ENCODE results near the gene SOX1.

SOX1 gene

DNA sequence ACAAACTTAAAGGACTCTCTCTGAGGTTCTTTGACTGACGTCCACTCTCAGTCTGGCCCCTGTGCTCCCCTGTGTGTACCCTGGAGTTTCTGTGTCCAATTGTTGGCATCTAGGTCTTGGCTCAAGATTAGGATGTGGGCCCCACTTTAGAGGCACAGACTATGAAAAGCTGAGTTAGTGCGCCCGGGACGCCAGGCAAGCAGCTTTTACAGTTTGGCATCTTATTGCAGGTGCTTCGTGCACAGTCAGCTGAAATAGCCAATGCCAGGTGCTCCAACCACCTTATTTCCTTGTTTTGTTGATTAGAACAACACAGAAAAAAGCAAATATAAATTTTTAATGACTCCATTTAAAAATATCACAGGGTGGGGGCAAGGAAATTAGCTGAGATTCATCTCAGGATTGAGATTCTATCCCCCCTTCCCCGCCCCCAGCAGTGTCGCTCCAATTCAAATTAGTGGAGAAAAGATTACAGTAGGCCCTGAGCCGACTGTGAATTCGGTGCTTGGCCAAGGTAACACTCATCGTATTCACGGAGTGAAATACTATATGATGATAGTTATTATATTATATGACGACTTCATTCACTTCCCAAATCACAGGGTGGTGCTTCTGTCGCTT lies 4.3 kb downstream of the SOX1 start:
- DNase-seq (ENCODE audit: extremely low read depth, low read depth), result no peak
- TF ChIP-seq, protein P1, sequence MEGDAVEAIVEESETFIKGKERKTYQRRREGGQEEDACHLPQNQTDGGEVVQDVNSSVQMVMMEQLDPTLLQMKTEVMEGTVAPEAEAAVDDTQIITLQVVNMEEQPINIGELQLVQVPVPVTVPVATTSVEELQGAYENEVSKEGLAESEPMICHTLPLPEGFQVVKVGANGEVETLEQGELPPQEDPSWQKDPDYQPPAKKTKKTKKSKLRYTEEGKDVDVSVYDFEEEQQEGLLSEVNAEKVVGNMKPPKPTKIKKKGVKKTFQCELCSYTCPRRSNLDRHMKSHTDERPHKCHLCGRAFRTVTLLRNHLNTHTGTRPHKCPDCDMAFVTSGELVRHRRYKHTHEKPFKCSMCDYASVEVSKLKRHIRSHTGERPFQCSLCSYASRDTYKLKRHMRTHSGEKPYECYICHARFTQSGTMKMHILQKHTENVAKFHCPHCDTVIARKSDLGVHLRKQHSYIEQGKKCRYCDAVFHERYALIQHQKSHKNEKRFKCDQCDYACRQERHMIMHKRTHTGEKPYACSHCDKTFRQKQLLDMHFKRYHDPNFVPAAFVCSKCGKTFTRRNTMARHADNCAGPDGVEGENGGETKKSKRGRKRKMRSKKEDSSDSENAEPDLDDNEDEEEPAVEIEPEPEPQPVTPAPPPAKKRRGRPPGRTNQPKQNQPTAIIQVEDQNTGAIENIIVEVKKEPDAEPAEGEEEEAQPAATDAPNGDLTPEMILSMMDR (IDR thresholded peaks at IDR 0.05; ENCODE audit: low read depth, low read length, missing control alignments), result no peak
- no peak overlapping the region for H3K4me3 ChIP-seq (replicated peaks; ENCODE audit: low read depth, low read length)

DNA sequence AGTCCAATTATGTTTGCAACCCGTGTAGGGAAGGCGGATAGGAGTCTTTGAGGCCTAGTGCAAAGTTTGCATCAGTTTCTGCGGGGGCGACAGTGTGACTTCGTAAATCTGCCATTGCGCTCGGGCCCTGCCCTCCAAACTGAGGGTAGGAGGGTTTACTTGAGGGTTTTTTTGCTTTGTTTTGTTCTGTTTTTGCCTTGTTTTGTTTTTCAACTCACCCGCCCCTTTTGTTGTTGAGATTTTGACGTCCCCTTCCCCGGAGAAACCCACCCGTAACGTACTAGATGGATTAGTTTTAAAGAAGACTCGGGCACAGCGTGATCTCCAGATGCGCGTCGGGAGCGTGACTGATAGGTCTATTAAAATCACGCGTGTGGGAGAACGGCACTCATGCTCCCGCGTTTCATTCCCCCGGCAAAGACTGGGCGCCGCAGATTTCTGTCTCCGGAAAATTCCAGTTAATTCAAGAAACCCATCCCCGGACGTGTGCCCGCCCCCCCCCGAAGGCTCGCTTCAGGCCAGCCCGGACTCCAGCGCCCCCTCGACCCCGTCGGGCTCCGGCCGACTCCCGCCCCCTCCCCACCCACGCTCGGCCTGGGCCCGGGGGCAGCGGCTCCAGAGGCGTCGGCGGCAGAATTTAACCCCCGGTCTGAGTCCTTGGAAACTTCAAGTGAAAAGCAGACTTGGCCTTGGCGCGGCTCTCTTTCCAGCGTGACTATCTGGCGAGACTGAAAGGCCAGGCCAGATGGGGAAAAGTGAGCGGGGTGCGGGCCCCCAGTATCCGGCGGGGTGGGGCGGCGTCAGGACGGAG lies 5.0 kb downstream of the SOX1 start:
- TF ChIP-seq, protein P1 (IDR thresholded peaks at IDR 0.05; ENCODE audit: low read depth, low read length, missing control alignments), result no peak
- no peak for DNase-seq (ENCODE audit: extremely low read depth, low read depth)
- H3K4me3 ChIP-seq (replicated peaks; ENCODE audit: low read depth, low read length), result no peak overlapping the region

DNA sequence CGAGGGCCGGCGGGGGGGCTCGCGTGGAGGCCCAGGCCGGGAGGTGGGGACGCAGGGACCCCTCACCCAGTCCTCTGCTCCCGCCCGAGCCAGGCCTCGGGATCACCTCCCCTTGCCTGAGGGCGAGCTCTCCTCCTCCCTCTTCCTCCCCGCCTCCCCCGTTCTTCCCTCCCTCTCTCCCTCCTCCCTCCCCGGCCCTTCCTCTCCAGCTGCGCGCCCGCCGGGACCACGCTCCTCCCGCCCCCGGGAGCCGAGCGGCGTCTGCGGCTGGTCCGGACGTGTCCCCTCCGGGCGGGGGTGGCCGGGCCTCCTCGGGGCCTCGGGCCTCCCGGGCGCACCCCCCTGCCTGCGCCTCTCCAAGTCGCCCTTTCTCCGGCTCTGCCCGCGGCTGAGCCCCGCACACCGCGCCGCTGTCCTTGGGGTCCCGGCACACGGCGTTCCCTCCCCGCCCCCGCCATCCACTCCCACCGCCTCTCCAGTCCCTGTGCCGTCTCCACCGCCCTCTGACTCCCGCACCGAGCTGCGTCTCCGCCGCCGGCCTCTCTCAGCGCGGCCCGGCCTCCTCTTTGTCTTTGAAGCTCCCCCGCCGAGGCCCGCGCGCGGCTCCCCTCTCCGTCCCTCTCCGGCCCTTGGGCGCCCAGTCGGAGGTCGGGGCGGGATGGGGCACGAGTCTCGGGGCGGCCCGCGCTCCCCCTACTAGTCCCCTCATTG lies 5.7 kb downstream of the SOX1 start:
- H3K4me3 ChIP-seq (replicated peaks; ENCODE audit: low read depth, low read length), result no peak overlapping the region
- TF ChIP-seq, protein P1 (IDR thresholded peaks at IDR 0.05; ENCODE audit: low read depth, low read length, missing control alignments), result no peak
- no peak for DNase-seq (ENCODE audit: extremely low read depth, low read depth)

DNA sequence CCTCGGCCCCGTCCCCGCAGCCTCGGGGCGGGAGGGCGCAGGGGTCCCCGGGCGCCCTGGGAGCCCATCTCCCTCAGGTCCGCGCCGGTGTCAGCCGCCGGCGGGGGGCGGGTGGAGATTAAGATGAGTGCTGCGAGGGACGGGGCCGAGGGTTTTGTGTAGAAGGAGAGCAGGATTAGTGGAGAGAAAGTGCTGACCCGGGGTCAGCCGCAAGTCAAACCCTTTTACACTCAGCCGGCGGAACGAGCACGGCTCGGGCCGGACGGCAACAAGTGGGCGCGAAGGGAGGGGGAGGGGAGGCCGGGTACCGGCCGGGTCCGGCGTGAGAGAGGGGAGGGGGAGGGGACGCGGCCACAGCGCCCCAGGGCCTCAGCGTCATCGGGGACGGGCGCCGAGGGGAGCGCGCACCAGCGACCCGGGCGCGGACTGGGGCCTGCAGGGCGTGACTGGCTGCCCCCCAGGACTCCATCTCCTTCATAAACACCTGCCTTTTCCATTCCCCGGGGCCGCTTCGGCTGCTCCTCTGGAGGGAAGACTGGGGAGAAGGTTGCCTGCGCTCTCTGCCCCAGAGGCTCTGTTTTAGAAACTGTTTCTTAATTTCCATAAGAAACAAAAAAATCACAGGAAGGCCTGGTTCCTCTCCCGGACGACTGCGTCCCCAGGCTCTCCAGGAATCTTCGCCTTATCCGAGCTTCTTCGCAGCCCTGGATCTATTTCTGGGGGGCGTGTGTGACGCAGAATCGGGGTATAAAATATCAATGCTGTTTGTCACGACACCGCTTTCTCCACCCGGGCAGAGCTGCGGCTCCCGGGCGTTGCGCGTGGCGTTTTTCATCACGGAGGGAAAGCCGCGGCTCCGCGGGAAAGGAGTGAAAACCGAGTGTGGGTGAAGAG lies 6.5 kb downstream of the SOX1 start:
- TF ChIP-seq, protein P1 (IDR thresholded peaks at IDR 0.05; ENCODE audit: low read depth, low read length, missing control alignments), result no peak
- no peak overlapping the region for H3K4me3 ChIP-seq (replicated peaks; ENCODE audit: low read depth, low read length)
- no peak for DNase-seq (ENCODE audit: extremely low read depth, low read depth)

DNA sequence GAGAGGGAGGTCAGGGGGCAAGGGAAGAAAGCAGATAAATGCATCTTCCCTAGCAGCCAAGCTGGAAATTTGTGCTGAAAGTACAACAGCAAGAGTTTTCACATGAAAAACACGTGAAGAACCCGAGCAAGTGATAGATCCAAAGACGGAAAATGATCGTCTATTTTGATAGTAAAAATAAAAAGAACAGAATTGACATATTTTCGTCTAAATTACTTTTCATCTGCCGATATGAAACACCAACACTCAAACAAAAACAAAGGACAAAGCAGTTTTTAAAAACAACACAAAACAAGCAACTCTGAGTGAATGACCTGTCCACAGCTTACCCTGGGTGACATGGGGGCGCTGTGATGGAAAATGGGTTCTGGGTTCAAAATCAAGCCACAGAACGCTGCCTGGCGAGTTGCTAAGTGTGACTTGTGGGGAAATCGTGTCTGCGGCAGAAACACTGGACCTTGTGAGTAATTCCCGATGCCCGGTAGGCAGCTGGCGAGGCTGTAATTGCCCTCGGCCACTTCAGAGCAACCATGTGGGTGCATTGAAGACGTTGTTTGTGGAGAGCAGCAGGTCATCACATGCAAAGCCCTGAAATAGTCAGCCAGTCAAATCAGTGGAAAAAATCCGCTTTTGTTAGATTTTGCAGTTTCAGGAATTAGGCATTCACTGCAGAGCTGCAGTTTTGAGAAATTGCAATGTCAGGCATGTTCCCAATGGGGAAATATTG lies 7.4 kb downstream of the SOX1 start:
- DNase-seq (ENCODE audit: extremely low read depth, low read depth), result no peak
- no peak overlapping the region for H3K4me3 ChIP-seq (replicated peaks; ENCODE audit: low read depth, low read length)
- TF ChIP-seq, protein P1 (IDR thresholded peaks at IDR 0.05; ENCODE audit: low read depth, low read length, missing control alignments), result no peak

DNA sequence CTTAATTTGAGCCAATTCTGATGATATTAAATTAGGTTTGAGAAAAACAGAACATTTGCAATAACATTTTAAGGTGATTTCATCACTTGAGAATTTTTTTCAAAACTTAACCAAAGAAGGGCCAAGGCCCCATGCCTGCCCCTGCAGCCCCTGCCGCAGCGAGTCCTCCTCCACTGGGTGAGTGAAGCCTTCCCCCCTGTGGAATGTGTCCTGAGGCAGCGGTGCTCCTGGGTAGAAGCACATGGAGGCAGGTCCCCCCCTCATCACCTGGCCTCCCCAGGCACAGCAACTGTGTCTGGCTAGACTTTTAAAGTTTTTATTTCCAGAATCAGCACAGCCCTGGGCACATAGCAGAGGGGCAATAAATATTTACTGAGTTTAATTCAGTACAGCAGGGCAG lies 10.8 kb downstream of the SOX1 start:
- DNase-seq (ENCODE audit: extremely low read depth, low read depth), result no peak
- no peak overlapping the region for H3K4me3 ChIP-seq (replicated peaks; ENCODE audit: low read depth, low read length)
- TF ChIP-seq, protein P1 (IDR thresholded peaks at IDR 0.05; ENCODE audit: low read depth, low read length, missing control alignments), result no peak
